SK-N-SH (cell line): ENCODE measurements around the gene IQCN. TPM values are rescaled to one million over a fixed set of nuclear protein-coding genes. Genes with fewer than 3 reads are reported as not detected.

Source experiments
- CTCF ChIA-PET: fragments of 300-600, 350-600 bp; formaldehyde crosslinking; extraction: SDS; loops from one replicate; lab custom pipeline; 2021; lab: Yijun Ruan, JAX
- POLR2A ChIA-PET: fragments of 350-600 bp; sonication (Branson Sonifier 250); formaldehyde crosslinking; extraction: SDS; loops from one replicate; lab custom pipeline; 2020; ENCODE audit warnings: antibody characterized with exemption, inconsistent platforms; lab: Yijun Ruan, JAX
- DNase-seq: peaks from one replicate; pipeline ENCODE4 v3.0.0; 2012
- H2AFZ ChIP-seq: fragments of 200-600 bp; sonication (generic); 2 replicates; pipeline ENCODE4 v1.8.1; 2016; ENCODE audit warnings: antibody characterized with exemption, mild to moderate bottlenecking, low read depth
- H3F3A ChIP-seq: fragments of 200-600 bp; sonication (generic); replicated peaks from 2 replicates; pipeline ENCODE3; 2016; ENCODE audit warnings: antibody characterized with exemption, mild to moderate bottlenecking; ENCODE audit not compliant: insufficient read depth
- H3K27ac ChIP-seq, 2 experiments: fragments of 200-500 bp in 1 of 2; fragments of 200-600 bp in 1 of 2; sonication (Bioruptor generic) in 1 of 2; sonication (generic), shearing (Covaris generic) in 1 of 2; 2 replicates each; pipeline versions ENCODE4 v1.5.1 to v1.6.1; 2014 to 2016; ENCODE audit warnings: low read depth in 2 of 2, inconsistent platforms in 1 of 2, low read length in 1 of 2, mild to moderate bottlenecking in 1 of 2, mixed read lengths in 1 of 2
- H3K27me3 ChIP-seq: fragments of 200-600 bp; sonication (generic), shearing (Covaris generic); 2 replicates; pipeline ENCODE4 v1.6.1; 2016; ENCODE audit warnings: mixed run types; ENCODE audit not compliant: insufficient read depth
- H3K36me3 ChIP-seq, 2 experiments: fragments of 200-500 bp in 1 of 2; fragments of 200-600 bp in 1 of 2; sonication (Bioruptor generic) in 1 of 2; sonication (generic) in 1 of 2; replicated peaks in 1 of 2; 2 replicates each; pipeline versions ENCODE3 to v1.5.1; 2014 to 2016; ENCODE audit warnings: low read length in 1 of 2, mild to moderate bottlenecking in 1 of 2; ENCODE audit not compliant: insufficient read depth in 2 of 2, control insufficient read depth in 1 of 2
- H3K4me1 ChIP-seq, 2 experiments: fragments of 200-500 bp in 1 of 2; fragments of 200-600 bp in 1 of 2; sonication (Bioruptor generic) in 1 of 2; sonication (generic), shearing (Covaris generic) in 1 of 2; 2 replicates each; pipeline versions ENCODE4 v1.5.1 to v1.6.1; 2014 to 2016; ENCODE audit warnings: low read depth in 1 of 2, low read length in 1 of 2, mixed run types in 1 of 2; ENCODE audit not compliant: insufficient read depth in 2 of 2, control insufficient read depth in 1 of 2
- H3K4me2 ChIP-seq: fragments of 200-600 bp; sonication (generic), shearing (Covaris generic); 2 replicates; pipeline ENCODE4 v1.6.1; 2017; ENCODE audit warnings: mixed run types
- H3K4me3 ChIP-seq, 2 experiments: fragments of 200-500 bp in 1 of 2; fragments of 200-600 bp in 1 of 2; sonication (Bioruptor generic) in 1 of 2; sonication (generic), shearing (Covaris generic) in 1 of 2; 2 replicates each; pipeline versions ENCODE4 v1.5.1 to v1.8.1; 2014 to 2016; ENCODE audit warnings: low read depth in 2 of 2, inconsistent platforms in 1 of 2, low read length in 1 of 2, mild to moderate bottlenecking in 1 of 2, mixed read lengths in 1 of 2, moderate library complexity in 1 of 2
- H3K79me2 ChIP-seq: fragments of 200-600 bp; sonication (generic); 2 replicates; pipeline ENCODE4 v1.8.1; 2017; ENCODE audit warnings: mild to moderate bottlenecking; ENCODE audit not compliant: insufficient read depth
- H3K9ac ChIP-seq: fragments of 200-600 bp; sonication (generic); 2 replicates; pipeline ENCODE4 v1.6.1; 2017; ENCODE audit warnings: mixed run types
- H3K9me2 ChIP-seq: fragments of 200-600 bp; sonication (generic); 2 replicates; pipeline ENCODE4 v1.6.1; 2017; ENCODE audit warnings: mixed run types
- H3K9me3 ChIP-seq: fragments of 200-600 bp; sonication (generic); 2 replicates; pipeline ENCODE4 v1.6.1; 2017; ENCODE audit warnings: mixed run types, mild to moderate bottlenecking, moderate library complexity
- H4K20me1 ChIP-seq: fragments of 200-600 bp; sonication (generic); 2 replicates; pipeline ENCODE4 v1.6.1; 2017; ENCODE audit warnings: mild to moderate bottlenecking, mixed run types; ENCODE audit not compliant: insufficient read depth
- EP300 ChIP-seq, 2 experiments: IDR thresholded peaks; 2 replicates each; pipeline versions ENCODE4 v1.4.0 to v1.6.1; 2012; ENCODE audit warnings: borderline replicate concordance in 1 of 2, low read depth in 1 of 2, low read length in 1 of 2
- FOXJ3 ChIP-seq: sonication (generic); formaldehyde crosslinking; IDR thresholded peaks from 2 replicates; pipeline ENCODE4 v1.5.1; 2020; ENCODE audit warnings: mild to moderate bottlenecking, missing genetic modification reagents
- FOXM1 ChIP-seq: IDR thresholded peaks from 2 replicates; pipeline ENCODE4 v1.4.0; 2012; ENCODE audit warnings: low read depth, mild to moderate bottlenecking
- JUND ChIP-seq: IDR thresholded peaks from 2 replicates; pipeline ENCODE4 v1.4.0; 2012
- MXI1 ChIP-seq: IDR thresholded peaks from 2 replicates; pipeline ENCODE4 v1.6.1; 2012; ENCODE audit warnings: mild to moderate bottlenecking, low read depth, low read length, improper control_type of control experiment
- NRF1 ChIP-seq: IDR thresholded peaks from 2 replicates; pipeline ENCODE4 v1.6.1; 2012; ENCODE audit warnings: low read depth, mild to moderate bottlenecking, low read length
- POLR2AphosphoS5 ChIP-seq: IDR thresholded peaks from 2 replicates; pipeline ENCODE4 v1.6.1; 2012; ENCODE audit warnings: low read depth, low read length
- RCOR1 ChIP-seq: fragments of 150-350 bp; IDR thresholded peaks from 2 replicates; pipeline ENCODE4 v1.6.1; 2017; ENCODE audit warnings: antibody characterized with exemption, low read length
- RXRA ChIP-seq: IDR thresholded peaks from 2 replicates; pipeline ENCODE4 v1.4.0; 2012; ENCODE audit warnings: low read depth, mild to moderate bottlenecking, borderline replicate concordance
- SIN3A ChIP-seq: IDR thresholded peaks from 2 replicates; pipeline ENCODE4 v1.6.1; 2012; ENCODE audit warnings: low read depth, mild to moderate bottlenecking, low read length, moderate library complexity, borderline replicate concordance
- SMC3 ChIP-seq: IDR thresholded peaks from 2 replicates; pipeline ENCODE4 v1.6.1; 2012; ENCODE audit warnings: low read depth, low read length, improper control_type of control experiment
- TCF12 ChIP-seq: IDR thresholded peaks from 2 replicates; pipeline ENCODE4 v1.4.0; 2012
- TEAD4 ChIP-seq: IDR thresholded peaks from 2 replicates; pipeline ENCODE4 v1.4.0; 2012; ENCODE audit warnings: mild to moderate bottlenecking, borderline replicate concordance; ENCODE audit not compliant: insufficient read depth
- USF1 ChIP-seq: IDR thresholded peaks from 2 replicates; pipeline ENCODE4 v1.4.0; 2012; ENCODE audit warnings: low read depth, borderline replicate concordance
- WGBS: methylation state at CpG from one replicate; pipeline ENCODE4 v1.1.6; 2017; ENCODE audit warnings: low lambda C conversion rate; 5-methylcytosine and 5-hydroxymethylcytosine counted together
- polyA plus RNA-seq, 3 experiments: library from polyadenylated mRNA; depleted of rRNA; stranded (reverse); fragments of >200 nt; gene quantifications; 2 replicates each; pipeline ENCODE4 v1.2.3, GENCODE V29; 2012

IQCN gene
- polyA plus RNA-seq, 1 of the 3 experiments (the other 2 are of a cell fraction), result 2.5 TPM

DNA sequence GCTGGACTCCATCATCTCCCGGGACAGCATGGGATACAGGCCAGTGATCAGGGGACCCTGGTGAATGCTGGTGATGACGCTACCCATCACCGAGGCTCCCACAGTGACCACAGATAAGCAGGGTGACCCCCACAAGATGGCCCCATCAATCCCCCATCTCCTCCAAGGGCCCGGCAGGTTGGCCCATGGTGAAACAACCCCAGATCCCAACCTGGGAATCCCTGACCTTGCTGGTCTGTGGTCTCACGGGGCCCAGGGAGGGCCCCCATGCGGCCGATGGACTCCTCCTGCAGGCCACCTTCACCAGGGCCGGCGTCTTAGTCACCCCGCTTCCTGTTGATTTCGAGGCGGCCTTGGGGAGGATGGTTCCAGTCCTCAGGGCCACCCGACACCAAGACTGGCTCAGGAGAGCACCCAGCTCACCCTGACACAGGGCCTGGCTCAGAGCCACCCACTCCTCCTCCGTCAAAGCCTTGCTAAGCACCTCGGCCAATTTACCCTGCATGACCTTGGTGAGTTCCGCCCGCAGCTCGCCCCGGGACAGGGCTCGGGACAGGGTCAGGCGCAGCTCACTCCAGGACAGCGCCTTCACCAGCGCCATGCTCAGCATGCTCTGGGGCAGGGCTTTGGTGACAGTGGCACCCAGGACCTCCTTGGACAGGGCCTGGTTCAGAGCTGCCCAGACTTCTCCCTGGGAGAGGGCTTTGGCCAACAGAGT is 10.0 kb downstream of the IQCN start:
- WGBS, result 92% methylated on average over 10 of the region's 23 CpGs
- CTCF ChIA-PET, result interaction anchor here (1.5 to 19.4 kb wide), 3 partner anchors 12 to 63 kb away, joined by 4 to 505 read pairs (median 12); partner anchors contain the start of genes MPV17L2 and RAB3A

DNA sequence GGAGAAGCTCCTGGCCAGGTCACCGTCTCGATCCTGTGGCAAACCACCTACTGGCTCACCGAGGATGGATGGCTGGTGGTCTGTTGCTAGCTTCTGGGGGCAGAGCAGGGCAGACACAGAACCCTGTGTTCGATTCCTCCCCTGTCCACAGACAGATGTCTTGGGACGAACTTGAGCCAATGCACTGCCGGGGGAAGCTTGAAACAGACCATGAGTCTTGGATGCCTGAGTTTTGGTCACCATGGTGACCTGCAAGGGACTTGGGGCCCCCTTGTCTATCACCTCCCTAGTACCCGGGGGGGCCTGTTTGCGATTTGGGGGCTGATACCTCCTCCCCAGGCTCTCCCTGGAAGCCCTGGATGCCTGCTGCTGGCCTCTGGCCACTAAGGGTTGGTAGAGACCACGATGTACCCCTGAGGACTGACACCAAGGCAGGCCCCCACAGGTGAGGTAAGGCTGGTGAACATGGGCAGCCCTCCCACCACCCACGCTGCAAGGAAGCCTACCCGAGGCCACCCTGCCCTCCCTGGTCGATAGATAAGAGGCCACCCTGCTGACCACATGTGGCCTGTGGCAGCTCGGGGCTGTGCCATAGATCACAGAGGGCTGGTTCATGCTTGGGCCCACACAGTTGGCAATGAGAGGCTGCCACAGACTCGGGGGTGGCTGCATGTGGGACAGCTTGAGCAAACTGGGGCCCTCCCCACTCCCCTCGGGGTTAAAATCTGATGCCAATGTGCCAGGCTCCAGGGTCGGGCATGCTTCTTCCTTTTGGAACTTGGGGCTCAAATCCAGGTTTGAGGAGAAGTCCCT is 10.7 kb downstream of the IQCN start:
- Histone ChIP-seq H3K27me3 (no peaks in the 10 kb centered on the region), H3F3A (no peaks in the 10 kb centered on the region), H4K20me1 (0 out of 2 replicates have a peak, but pooled peaks cover 2% of the 10 kb centered on the region), H3K27ac (no peak overlapping the region), H3K9ac (no peak overlapping the region), H3K9me2 (no peaks in the 10 kb centered on the region), H3K79me2 (no peaks in the 10 kb centered on the region), H3K4me3 (no peak overlapping the region), H3K4me1 (no peaks in the 10 kb centered on the region), H3K9me3 (no peaks in the 10 kb centered on the region), H3K36me3 (peaks cover 6 to 26% of the 10 kb centered on the region in 2 experiments), H3K4me2 (no peak overlapping the region), H2AFZ (no peak overlapping the region)
- ChIA-PET CTCF (interaction anchor here (0.7 to 19.4 kb wide), 8 partner anchors 8 to 79 kb away, joined by 3 to 505 read pairs (median 8); partner anchors contain the start of genes MPV17L2 and RAB3A), POLR2A (no interaction called here)
- WGBS, result 61% methylated on average over 8 of the region's 16 CpGs
- DNase-seq, result no peak
- TF ChIP-seq FOXJ3 (CRISPR knock-in tag) (no peak), TEAD4 (no peak), EP300 (IDR thresholded peaks at IDR 0.05; ENCODE audit: borderline replicate concordance in 1 of 2, low read depth in 1 of 2, low read length in 1 of 2) (no peak)

More for the DNA sequence above, 10.0 kb downstream of the IQCN start:
- Histone ChIP-seq H4K20me1 (peaks cover 7% of the 10 kb centered on the region; the same call in 1 of the 2 replicates), H3K4me3 (no peak overlapping the region), H3K4me2 (no peak overlapping the region), H3K9me3 (no peaks in the 10 kb centered on the region), H2AFZ (no peak overlapping the region), H3K79me2 (no peaks in the 10 kb centered on the region), H3K4me1 (no peaks in the 10 kb centered on the region), H3F3A (no peaks in the 10 kb centered on the region), H3K9ac (no peak overlapping the region), H3K27me3 (no peaks in the 10 kb centered on the region), H3K9me2 (no peaks in the 10 kb centered on the region), H3K36me3 (peaks cover 6 to 26% of the 10 kb centered on the region in 2 experiments), H3K27ac (no peak overlapping the region)
- TF ChIP-seq TCF12, result no peak
- TF ChIP-seq USF1, result no peak
- no peak for TF ChIP-seq EP300 (IDR thresholded peaks at IDR 0.05; ENCODE audit: borderline replicate concordance in 1 of 2, low read depth in 1 of 2, low read length in 1 of 2)
- TF ChIP-seq JUND, result no peak
- TF ChIP-seq NRF1, result no peak
- TF ChIP-seq RXRA, result no peak
- TF ChIP-seq SMC3, result no peak
- no peak for TF ChIP-seq MXI1
- TF ChIP-seq POLR2AphosphoS5, result no peak
- no peak for TF ChIP-seq SIN3A
- no peak for TF ChIP-seq RCOR1
- no peak for TF ChIP-seq FOXM1
- POLR2A ChIA-PET, result no interaction called here
- no peak for DNase-seq
